Upper lobe of right lung (tissue), 1 donor: ENCODE measurements around the gene TRIM64C. TPM values are rescaled to one million over a fixed set of nuclear protein-coding genes. Genes with fewer than 3 reads are reported as not detected.
"Not testable (repeated sequence)": the region's sequence is repeated elsewhere in the genome, so short reads cannot be mapped to it uniquely, and the experiment has no call there.

Experiments
- ATAC-seq: fragments of 200-7000 bp; cut with Tn5 transposase; one replicate; pipeline ENCODE4 v1.9.1; 2020; ENCODE audit warnings: mild to moderate bottlenecking, moderate library complexity
- DNase-seq: peaks from one replicate; pipeline ENCODE4 v3.0.0-alpha.2; 2020
- H3K27ac ChIP-seq: fragments of 200-600 bp; one replicate; pipeline ENCODE4 v1.8.0; 2022
- H3K27me3 ChIP-seq: fragments of 200-600 bp; one replicate; pipeline ENCODE4 v1.8.0; 2022; ENCODE audit warnings: mild to moderate bottlenecking
- H3K36me3 ChIP-seq: fragments of 200-600 bp; one replicate; pipeline ENCODE4 v1.8.0; 2022
- H3K4me1 ChIP-seq: fragments of 200-600 bp; one replicate; pipeline ENCODE4 v1.8.0; 2022
- H3K4me3 ChIP-seq: fragments of 200-600 bp; one replicate; pipeline ENCODE4 v1.8.0; 2022; ENCODE audit warnings: mild to moderate bottlenecking
- H3K9me3 ChIP-seq: fragments of 200-600 bp; one replicate; pipeline ENCODE4 v1.8.0; 2022
- intact Hi-C: fragments of 100-400 bp; cut with DNase I; formaldehyde crosslinking; loops from one replicate; pipeline ENCODE4 v1.11.0; 2022
- long read RNA-seq: library from polyadenylated mRNA; unstranded; transcript quantifications from one replicate; pipeline ENCODE4 v2.0.0, GENCODE V29; 2021
- total RNA-seq: library from RNA; stranded (reverse); fragmentation: NEBNext Ultra II Directional; extraction: Animal tissue kit (Norgen Biotek cat#: 25700); gene quantifications from one replicate; pipeline ENCODE4 v1.2.1, GENCODE V29; 2021
- donor health status: DM: no; HTN: yes; CAD: no; lungs with severe emphysema.

Gene TRIM64C
- not detected for total RNA-seq
- long read RNA-seq, result 0 reads

DNA sequence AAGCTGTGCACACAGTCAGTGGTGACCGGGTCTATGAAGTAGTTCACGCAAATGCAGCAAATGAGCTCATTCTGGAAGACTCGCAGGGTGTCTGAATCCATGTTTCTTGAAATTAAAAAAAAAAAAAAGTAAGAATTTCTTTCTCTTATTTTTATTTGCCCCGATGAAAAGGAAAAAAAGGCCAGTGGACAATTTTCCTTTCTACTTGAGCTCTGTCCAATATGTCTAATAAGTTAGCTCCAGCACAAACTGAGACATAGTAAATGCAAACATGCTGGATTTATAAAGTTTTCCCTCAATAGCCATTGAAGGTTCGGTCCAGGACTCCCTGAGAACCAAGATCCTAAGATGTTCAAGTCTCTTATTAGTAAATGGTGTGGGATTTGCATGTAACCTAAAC is at the start of gene TRIM64C:
Gene TRIM64C (minus strand): TSS at position 101 of the 400 bp plus-strand sequence. CDS start 0 bp downstream, at position 101.
- H3K27ac ChIP-seq, H3K4me3 ChIP-seq, DNase-seq, H3K36me3 ChIP-seq, H3K9me3 ChIP-seq, intact Hi-C loops, H3K4me1 ChIP-seq, H3K27me3 ChIP-seq, ATAC-seq: not testable (repeated sequence)

GRCh38 chr11:49102356-49102755 is 43.4 kb upstream of the TRIM64C start:
- DNase-seq, H3K4me3 ChIP-seq, H3K27ac ChIP-seq, H3K9me3 ChIP-seq, H3K4me1 ChIP-seq, H3K36me3 ChIP-seq, intact Hi-C loops, H3K27me3 ChIP-seq: not testable (repeated sequence)
- ATAC-seq, result peak; percentile 53

DNA sequence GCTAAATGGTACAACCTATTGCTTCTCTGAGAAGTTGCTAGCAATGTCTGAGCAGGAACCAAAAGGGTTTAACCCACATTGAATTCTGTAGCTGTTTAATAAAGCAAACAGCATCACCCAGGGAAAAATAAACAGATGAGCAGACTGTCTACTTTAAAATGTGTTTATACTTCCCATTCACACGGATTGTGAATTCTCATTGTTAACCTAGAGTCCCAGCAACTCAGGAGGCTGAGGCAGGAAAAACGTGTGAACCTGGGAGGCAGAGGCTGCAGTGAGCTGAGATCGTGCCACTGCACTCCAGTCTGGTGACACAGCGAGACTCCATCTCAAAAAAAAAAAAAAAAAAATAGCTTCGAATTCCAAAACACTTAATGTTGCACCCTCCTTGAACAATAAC is 11.0 kb upstream of the TRIM64C start:
- H3K4me3 ChIP-seq, H3K36me3 ChIP-seq, H3K9me3 ChIP-seq, H3K4me1 ChIP-seq, H3K27me3 ChIP-seq, ATAC-seq, DNase-seq, intact Hi-C loops, H3K27ac ChIP-seq: not testable (repeated sequence)

- H3K36me3 ChIP-seq, ATAC-seq, H3K4me3 ChIP-seq, intact Hi-C loops, DNase-seq, H3K9me3 ChIP-seq, H3K27me3 ChIP-seq, H3K27ac ChIP-seq, H3K4me1 ChIP-seq: not testable (repeated sequence)
Observed at GRCh38 chr11:49049821-49050220, 9.1 kb downstream of the TRIM64C start.

GRCh38 chr11:49048229-49048628 is 10.7 kb downstream of the TRIM64C start:
- H3K9me3 ChIP-seq, DNase-seq, intact Hi-C loops, H3K27ac ChIP-seq, H3K4me3 ChIP-seq, H3K27me3 ChIP-seq, H3K36me3 ChIP-seq, ATAC-seq, H3K4me1 ChIP-seq: not testable (repeated sequence)

DNA sequence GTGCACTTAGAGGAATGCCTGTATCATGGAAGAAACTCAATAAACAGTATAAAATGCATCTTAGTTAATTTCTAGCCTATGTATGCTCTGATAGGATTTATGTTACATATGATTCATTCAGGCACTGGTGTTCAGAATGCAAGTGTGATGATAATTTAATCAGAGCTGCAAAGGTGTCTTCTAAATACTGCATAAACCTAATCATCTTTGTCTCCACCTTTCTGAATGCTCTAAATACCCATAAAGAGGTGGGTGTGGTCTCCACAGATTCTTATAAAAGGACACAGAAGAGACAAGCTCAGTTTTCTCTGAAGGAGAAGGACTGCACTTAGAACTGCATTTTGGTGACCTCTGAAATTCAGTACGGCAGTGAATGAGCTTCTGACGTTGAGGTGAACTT is 30.4 kb downstream of the TRIM64C start, which contains the start of gene TRIM49B:
Gene TRIM49B (plus strand): TSS at position 301 of the 400 bp plus-strand sequence. CDS start 2,777 bp downstream, outside the sequence.
- intact Hi-C loops, ATAC-seq, H3K4me3 ChIP-seq: not testable (repeated sequence)

More for the DNA sequence above, 30.4 kb downstream of the TRIM64C start, which contains the start of gene TRIM49B:
- not testable (repeated sequence) for H3K4me1 ChIP-seq, DNase-seq, H3K9me3 ChIP-seq, H3K36me3 ChIP-seq, H3K27ac ChIP-seq, H3K27me3 ChIP-seq

Other genes starting within 250 kb of the TRIM64C start
- not detected for gene TRIM51G, start 75.2 kb downstream of the TRIM64C start, total RNA-seq
- gene TRIM49B, start 30.3 kb downstream of the TRIM64C start, total RNA-seq, result not detected
- 5.1 TPM for gene FOLH1, start 149.5 kb upstream of the TRIM64C start, total RNA-seq